ENCODE data around the gene MYH2.

DNA sequence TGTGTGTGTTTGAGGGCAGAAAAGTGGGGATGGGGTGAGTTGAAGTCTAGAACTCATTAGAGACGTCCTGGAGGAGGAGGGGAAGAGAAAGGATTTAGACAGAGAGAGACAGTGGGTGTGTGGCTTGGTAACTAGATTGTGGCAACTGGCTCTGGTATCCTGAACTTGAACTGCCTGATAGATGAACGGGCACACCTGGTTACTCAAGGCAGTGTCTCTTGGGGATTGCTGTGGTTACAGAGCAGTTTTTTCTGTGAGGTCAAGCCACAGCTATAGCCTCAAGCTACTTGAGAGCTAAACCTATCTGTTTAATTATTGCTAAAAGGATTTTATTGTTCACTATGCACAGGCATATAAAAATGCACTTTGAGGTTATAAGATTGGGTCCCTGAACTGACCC is 29.8 kb upstream of the MYH2 start:
- TF ChIP-seq, protein P1, sequence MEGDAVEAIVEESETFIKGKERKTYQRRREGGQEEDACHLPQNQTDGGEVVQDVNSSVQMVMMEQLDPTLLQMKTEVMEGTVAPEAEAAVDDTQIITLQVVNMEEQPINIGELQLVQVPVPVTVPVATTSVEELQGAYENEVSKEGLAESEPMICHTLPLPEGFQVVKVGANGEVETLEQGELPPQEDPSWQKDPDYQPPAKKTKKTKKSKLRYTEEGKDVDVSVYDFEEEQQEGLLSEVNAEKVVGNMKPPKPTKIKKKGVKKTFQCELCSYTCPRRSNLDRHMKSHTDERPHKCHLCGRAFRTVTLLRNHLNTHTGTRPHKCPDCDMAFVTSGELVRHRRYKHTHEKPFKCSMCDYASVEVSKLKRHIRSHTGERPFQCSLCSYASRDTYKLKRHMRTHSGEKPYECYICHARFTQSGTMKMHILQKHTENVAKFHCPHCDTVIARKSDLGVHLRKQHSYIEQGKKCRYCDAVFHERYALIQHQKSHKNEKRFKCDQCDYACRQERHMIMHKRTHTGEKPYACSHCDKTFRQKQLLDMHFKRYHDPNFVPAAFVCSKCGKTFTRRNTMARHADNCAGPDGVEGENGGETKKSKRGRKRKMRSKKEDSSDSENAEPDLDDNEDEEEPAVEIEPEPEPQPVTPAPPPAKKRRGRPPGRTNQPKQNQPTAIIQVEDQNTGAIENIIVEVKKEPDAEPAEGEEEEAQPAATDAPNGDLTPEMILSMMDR (IDR thresholded peaks at IDR 0.05), result no peak
- TF ChIP-seq POLR2A (IDR thresholded peaks at IDR 0.05) (no peak), POLR2AphosphoS5 (IDR thresholded peaks at IDR 0.05) (no peak)

All from transverse colon (tissue), 4 donors.